ENCODE data around the gene CEP85. TPM values are rescaled to one million over a fixed set of nuclear protein-coding genes. Genes with fewer than 3 reads are reported as not detected.

CEP85 gene
- total and polyA plus RNA-seq, 2 of the 13 experiments (the other 11 are each of a cell fraction or from before 2014, with no cell fraction given) = 16.1 to 26.7 TPM

DNA sequence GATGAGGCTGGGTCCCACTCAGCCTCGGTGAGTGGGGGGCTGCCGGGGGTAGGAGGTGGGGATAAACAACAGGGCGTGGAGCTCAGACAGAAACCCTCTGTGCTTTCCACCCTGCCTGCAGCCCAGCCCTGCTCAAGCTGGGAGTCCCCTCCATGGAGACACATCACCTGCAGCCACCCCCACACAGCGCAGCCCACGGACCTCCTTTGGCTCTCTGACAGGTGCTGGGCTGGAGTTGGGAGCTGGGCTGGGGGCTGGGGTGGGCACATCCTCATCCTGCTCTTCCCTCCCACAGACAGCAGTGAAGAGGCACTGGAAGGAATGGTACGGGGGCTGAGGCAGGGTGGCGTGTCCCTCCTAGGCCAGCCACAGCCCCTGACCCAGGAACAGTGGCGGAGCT lies 45.5 kb upstream of the CEP85 start:
- WGBS (ENCODE audit: low lambda C conversion rate) = 90% methylated on average over 2 of the region's 8 CpGs
- TF ChIP-seq, protein P1, sequence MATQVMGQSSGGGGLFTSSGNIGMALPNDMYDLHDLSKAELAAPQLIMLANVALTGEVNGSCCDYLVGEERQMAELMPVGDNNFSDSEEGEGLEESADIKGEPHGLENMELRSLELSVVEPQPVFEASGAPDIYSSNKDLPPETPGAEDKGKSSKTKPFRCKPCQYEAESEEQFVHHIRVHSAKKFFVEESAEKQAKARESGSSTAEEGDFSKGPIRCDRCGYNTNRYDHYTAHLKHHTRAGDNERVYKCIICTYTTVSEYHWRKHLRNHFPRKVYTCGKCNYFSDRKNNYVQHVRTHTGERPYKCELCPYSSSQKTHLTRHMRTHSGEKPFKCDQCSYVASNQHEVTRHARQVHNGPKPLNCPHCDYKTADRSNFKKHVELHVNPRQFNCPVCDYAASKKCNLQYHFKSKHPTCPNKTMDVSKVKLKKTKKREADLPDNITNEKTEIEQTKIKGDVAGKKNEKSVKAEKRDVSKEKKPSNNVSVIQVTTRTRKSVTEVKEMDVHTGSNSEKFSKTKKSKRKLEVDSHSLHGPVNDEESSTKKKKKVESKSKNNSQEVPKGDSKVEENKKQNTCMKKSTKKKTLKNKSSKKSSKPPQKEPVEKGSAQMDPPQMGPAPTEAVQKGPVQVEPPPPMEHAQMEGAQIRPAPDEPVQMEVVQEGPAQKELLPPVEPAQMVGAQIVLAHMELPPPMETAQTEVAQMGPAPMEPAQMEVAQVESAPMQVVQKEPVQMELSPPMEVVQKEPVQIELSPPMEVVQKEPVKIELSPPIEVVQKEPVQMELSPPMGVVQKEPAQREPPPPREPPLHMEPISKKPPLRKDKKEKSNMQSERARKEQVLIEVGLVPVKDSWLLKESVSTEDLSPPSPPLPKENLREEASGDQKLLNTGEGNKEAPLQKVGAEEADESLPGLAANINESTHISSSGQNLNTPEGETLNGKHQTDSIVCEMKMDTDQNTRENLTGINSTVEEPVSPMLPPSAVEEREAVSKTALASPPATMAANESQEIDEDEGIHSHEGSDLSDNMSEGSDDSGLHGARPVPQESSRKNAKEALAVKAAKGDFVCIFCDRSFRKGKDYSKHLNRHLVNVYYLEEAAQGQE (IDR thresholded peaks at IDR 0.05; ENCODE audit: borderline replicate concordance in 1 of 2, low read depth in 1 of 2, low read length in 2 of 2) = no peak
- TF ChIP-seq ZNF724P (CRISPR knock-in tag; IDR thresholded peaks at IDR 0.05; ENCODE audit: borderline replicate concordance) (no peak), KLF13 (CRISPR knock-in tag; IDR thresholded peaks at IDR 0.05) (no peak), AHR (CRISPR knock-in tag; IDR thresholded peaks at IDR 0.05) (no peak), ASH2L (IDR thresholded peaks at IDR 0.05; ENCODE audit: insufficient read length, low read depth, low read length) (no peak), HHEX (CRISPR knock-in tag; IDR thresholded peaks at IDR 0.05) (no peak), SP140L (CRISPR knock-in tag; IDR thresholded peaks at IDR 0.05; ENCODE audit: borderline replicate concordance) (no peak), MAFF (IDR thresholded peaks at IDR 0.05; ENCODE audit: low read depth, low read length) (no peak), SYNCRIP (IDR thresholded peaks at IDR 0.05; ENCODE audit: insufficient read depth, low read depth, low read length) (no peak), NFIC (IDR thresholded peaks at IDR 0.05; ENCODE audit: low read length) (no peak), FOXM1 (CRISPR knock-in tag; IDR thresholded peaks at IDR 0.05) (no peak)
- TF ChIP-seq, protein P2, sequence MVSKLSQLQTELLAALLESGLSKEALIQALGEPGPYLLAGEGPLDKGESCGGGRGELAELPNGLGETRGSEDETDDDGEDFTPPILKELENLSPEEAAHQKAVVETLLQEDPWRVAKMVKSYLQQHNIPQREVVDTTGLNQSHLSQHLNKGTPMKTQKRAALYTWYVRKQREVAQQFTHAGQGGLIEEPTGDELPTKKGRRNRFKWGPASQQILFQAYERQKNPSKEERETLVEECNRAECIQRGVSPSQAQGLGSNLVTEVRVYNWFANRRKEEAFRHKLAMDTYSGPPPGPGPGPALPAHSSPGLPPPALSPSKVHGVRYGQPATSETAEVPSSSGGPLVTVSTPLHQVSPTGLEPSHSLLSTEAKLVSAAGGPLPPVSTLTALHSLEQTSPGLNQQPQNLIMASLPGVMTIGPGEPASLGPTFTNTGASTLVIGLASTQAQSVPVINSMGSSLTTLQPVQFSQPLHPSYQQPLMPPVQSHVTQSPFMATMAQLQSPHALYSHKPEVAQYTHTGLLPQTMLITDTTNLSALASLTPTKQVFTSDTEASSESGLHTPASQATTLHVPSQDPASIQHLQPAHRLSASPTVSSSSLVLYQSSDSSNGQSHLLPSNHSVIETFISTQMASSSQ (IDR thresholded peaks at IDR 0.05; ENCODE audit: low read depth) = no peak
- TF ChIP-seq, protein P2 (CRISPR knock-in tag; IDR thresholded peaks at IDR 0.05; ENCODE audit: borderline replicate concordance) = no peak
- TF ChIP-seq, protein P3, sequence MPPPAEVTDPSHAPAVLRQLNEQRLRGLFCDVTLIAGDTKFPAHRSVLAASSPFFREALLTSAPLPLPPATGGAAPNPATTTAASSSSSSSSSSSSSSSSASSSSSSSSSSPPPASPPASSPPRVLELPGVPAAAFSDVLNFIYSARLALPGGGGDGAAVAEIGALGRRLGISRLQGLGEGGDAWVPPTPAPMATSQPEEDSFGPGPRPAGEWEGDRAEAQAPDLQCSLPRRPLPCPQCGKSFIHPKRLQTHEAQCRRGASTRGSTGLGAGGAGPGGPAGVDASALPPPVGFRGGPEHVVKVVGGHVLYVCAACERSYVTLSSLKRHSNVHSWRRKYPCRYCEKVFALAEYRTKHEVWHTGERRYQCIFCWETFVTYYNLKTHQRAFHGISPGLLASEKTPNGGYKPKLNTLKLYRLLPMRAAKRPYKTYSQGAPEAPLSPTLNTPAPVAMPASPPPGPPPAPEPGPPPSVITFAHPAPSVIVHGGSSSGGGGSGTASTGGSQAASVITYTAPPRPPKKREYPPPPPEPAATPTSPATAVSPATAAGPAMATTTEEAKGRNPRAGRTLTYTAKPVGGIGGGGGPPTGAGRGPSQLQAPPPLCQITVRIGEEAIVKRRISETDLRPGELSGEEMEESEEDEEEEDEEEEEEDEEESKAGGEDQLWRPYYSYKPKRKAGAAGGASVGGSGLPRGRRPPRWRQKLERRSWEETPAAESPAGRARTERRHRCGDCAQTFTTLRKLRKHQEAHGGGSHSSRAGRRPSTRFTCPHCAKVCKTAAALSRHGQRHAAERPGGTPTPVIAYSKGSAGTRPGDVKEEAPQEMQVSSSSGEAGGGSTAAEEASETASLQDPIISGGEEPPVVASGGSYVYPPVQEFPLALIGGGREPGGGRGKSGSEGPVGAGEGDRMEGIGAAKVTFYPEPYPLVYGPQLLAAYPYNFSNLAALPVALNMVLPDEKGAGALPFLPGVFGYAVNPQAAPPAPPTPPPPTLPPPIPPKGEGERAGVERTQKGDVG (CRISPR knock-in tag; IDR thresholded peaks at IDR 0.05; ENCODE audit: borderline replicate concordance) = no peak
- H3K4me2 ChIP-seq (ENCODE audit: low read depth, low read length) = no peak overlapping the region
- ATAC-seq (no peak; the same call in 2 of the 3 replicates), DNase-seq (ENCODE audit: low spot score) (no peak), FAIRE-seq (no peak)
- BruUV-seq (replicated peaks) = no TSS peak
- CTCF ChIA-PET (ENCODE audit: low intra/inter-chr PET ratio, low total read pairs) = no interaction called here
- no peak overlapping the region for H2AFZ ChIP-seq (ENCODE audit: low read length)
- H3K27me3 ChIP-seq (ENCODE audit: control insufficient read depth in 1 of 2, insufficient read depth in 2 of 2, low read length in 2 of 2) = peaks cover 0 to 6% of the 10 kb centered on the region in 2 experiments; a peak in 2 of 5 replicates
- intact Hi-C loops (cut with micrococcal nuclease; ENCODE audit: unreplicated experiment) = no loop called here
- H4K20me1 ChIP-seq (ENCODE audit: insufficient read depth, low read length) = no peaks in the 10 kb centered on the region
- H3K9ac ChIP-seq (ENCODE audit: insufficient read depth, low read depth, low read length) = no peak overlapping the region
- no peaks in the 10 kb centered on the region for H3K9me3 ChIP-seq (ENCODE audit: low read length)
- H3K79me2 ChIP-seq (ENCODE audit: insufficient read depth, low read length) = no peaks in the 10 kb centered on the region
- 0 out of 5 replicates have a peak, but pooled peaks cover 0 to 2% of the 10 kb centered on the region in 2 experiments for H3K36me3 ChIP-seq (replicated peaks in 1 of 2; ENCODE audit: control insufficient read depth in 1 of 2, insufficient read depth in 2 of 2, low read length in 2 of 2)
- no peak overlapping the region for H3K27ac ChIP-seq (ENCODE audit: extremely low read length, insufficient read depth, low read length)
- no peak overlapping the region for H3K4me3 ChIP-seq (replicated peaks in 1 of 3; ENCODE audit: insufficient read depth in 1 of 3, low read depth in 2 of 3, low read length in 3 of 3)
- no peaks in the 10 kb centered on the region for H3K4me1 ChIP-seq (ENCODE audit: insufficient read depth, low read length)
- in situ Hi-C loops (cut with HindIII; ENCODE audit: extremely low pct_ligation_motif_present, low pct_unique_long_range_greater_than_20kb) = no loop called here
- POLR2A ChIA-PET = interaction anchor here (0.7 kb wide), 1 partner anchor 18 kb away, joined by 3 read pairs; no protein-coding TSS in a partner anchor

Measured in HepG2 (cell line).